ENCODE data around the gene SEMA3C.
A peak's percentile ranks its signal among the peaks of the same experiment; 100 is the strongest.

SEMA3C gene

GRCh38 chr7:80848841-80849240 is 70.0 kb downstream of the SEMA3C start (continued):
- TF ChIP-seq TSHZ1 (tag by site-specific recombination; IDR thresholded peaks at IDR 0.05; ENCODE audit: borderline replicate concordance) (peak; percentile 72), ZNF10 (tag by site-specific recombination; IDR thresholded peaks at IDR 0.05) (peak; percentile 34; the same call in 1 of the 2 replicates), ZNF596 (tag by site-specific recombination; IDR thresholded peaks at IDR 0.05) (no peak), SCRT1 (tag by site-specific recombination; IDR thresholded peaks at IDR 0.05; ENCODE audit: borderline replicate concordance) (peak; percentile 95), BCL11A (tag by site-specific recombination; IDR thresholded peaks at IDR 0.05; ENCODE audit: low read depth) (peak; percentile 70; the same call in 1 of the 2 replicates), IKZF3 (tag by site-specific recombination; IDR thresholded peaks at IDR 0.05) (peak; percentile 79), ZNF48 (tag by site-specific recombination; IDR thresholded peaks at IDR 0.05) (no peak), ZNF391 (tag by site-specific recombination; IDR thresholded peaks at IDR 0.05; ENCODE audit: borderline replicate concordance, low read depth) (0 out of 2 replicates have a peak, but pooled peaks have one; percentile 39), OSR2 (tag by site-specific recombination; IDR thresholded peaks at IDR 0.05) (peak; percentile 91), ZNF660 (tag by site-specific recombination; IDR thresholded peaks at IDR 0.05) (no peak), ZNF23 (tag by site-specific recombination; IDR thresholded peaks at IDR 0.05; ENCODE audit: borderline replicate concordance) (no peak), ZEB2 (tag by site-specific recombination; IDR thresholded peaks at IDR 0.05) (peak; percentile 59; the same call in 1 of the 2 replicates), ZNF707 (tag by site-specific recombination; IDR thresholded peaks at IDR 0.05) (no peak), ZBTB20 (tag by site-specific recombination; IDR thresholded peaks at IDR 0.05) (no peak), ZBTB11 (tag by site-specific recombination; conservative IDR thresholded peaks at IDR 0.05; ENCODE audit: low read depth) (no peak), ZNF692 (tag by site-specific recombination; IDR thresholded peaks at IDR 0.05) (peak; percentile 43; the same call in 1 of the 2 replicates), ZBTB8A (tag by site-specific recombination; IDR thresholded peaks at IDR 0.05) (no peak), ZNF26 (tag by site-specific recombination; IDR thresholded peaks at IDR 0.05) (no peak), ZNF214 (tag by site-specific recombination; IDR thresholded peaks at IDR 0.05; ENCODE audit: borderline replicate concordance) (no peak), SP7 (tag by site-specific recombination; IDR thresholded peaks at IDR 0.05) (peak; percentile 57), ZNF626 (tag by site-specific recombination; IDR thresholded peaks at IDR 0.05) (no peak), ZNF146 (tag by site-specific recombination; IDR thresholded peaks at IDR 0.05) (0 out of 2 replicates have a peak, but pooled peaks have one; percentile 19), WT1 (tag by site-specific recombination; IDR thresholded peaks at IDR 0.05) (peak; percentile 90)
